Esophagus squamous epithelium (tissue), 5 donors: ENCODE results near the gene CEP162. TPM values are rescaled to one million over a fixed set of nuclear protein-coding genes. Genes with fewer than 3 reads are reported as not detected.
"Not testable (repeated sequence)": the region's sequence is repeated elsewhere in the genome, so short reads cannot be mapped to it uniquely, and the experiment has no call there.

ENCODE experiments used
- DNase-seq: peaks from one replicate; lab custom pipeline; 2025; lab: John Stamatoyannopoulos, UW
- H3K27ac ChIP-seq, 4 donors: fragments of 200-600 bp; sonication (generic); one replicate each; pipeline ENCODE4 v1.5.1; 2016 to 2019; ENCODE audit warnings: mild to moderate bottlenecking in 1 of 4
- H3K27me3 ChIP-seq, 4 donors: fragments of 200-600 bp; sonication (generic); 1 replicate in 3 of 4; 2 replicates in 1 of 4; pipeline versions ENCODE4 v1.5.1 to v1.6.0; 2017 to 2021; ENCODE audit warnings: antibody characterized with exemption in 1 of 4
- H3K36me3 ChIP-seq, 3 donors: fragments of 200-600 bp; sonication (generic); one replicate each; pipeline ENCODE4 v1.5.1; 2016 to 2019
- H3K4me1 ChIP-seq, 3 donors: fragments of 200-600 bp; sonication (generic); one replicate each; pipeline ENCODE4 v1.5.1; 2017 to 2019
- H3K4me3 ChIP-seq, 4 donors: fragments of 200-600 bp; sonication (generic); 1 replicate in 3 of 4; 2 replicates in 1 of 4; pipeline ENCODE4 v1.5.1; 2016 to 2019; ENCODE audit warnings: mild to moderate bottlenecking in 2 of 4, moderate library complexity in 1 of 4
- H3K9me3 ChIP-seq, 3 donors: fragments of 200-600 bp; sonication (generic); one replicate each; pipeline ENCODE4 v1.5.1; 2016 to 2019
- CTCF ChIP-seq, 6 experiments: fragments of 450-650 bp in 4 of 6; fragments of 200-600 bp in 2 of 6; sonication (generic) in 2 of 6; IDR thresholded peaks; one replicate each; pipeline ENCODE4 v1.5.1; 2016 to 2019; ENCODE audit warnings: antibody characterized with exemption in 6 of 6, mild to moderate bottlenecking in 4 of 6, moderate library complexity in 4 of 6
- POLR2A ChIP-seq, 4 donors: fragments of 450-650 bp; IDR thresholded peaks; one replicate each; pipeline ENCODE4 v1.6.1; 2017; ENCODE audit warnings: antibody characterized with exemption in 4 of 4, mild to moderate bottlenecking in 4 of 4, moderate library complexity in 3 of 4
- WGBS, 2 donors: methylation state at CpG; one replicate each; pipeline ENCODE4 v1.1.5; 2018; 5-methylcytosine and 5-hydroxymethylcytosine counted together
- intact Hi-C: fragments of 100-400 bp; cut with DNase I; formaldehyde crosslinking; loops from one replicate; pipeline ENCODE4 v1.15.0; 2022
- total RNA-seq, 4 donors: library from RNA; depleted of rRNA; stranded (reverse); fragments of >200 nt; gene quantifications; one replicate each; pipeline ENCODE4 v1.1.0, GENCODE V29; 2016
- donor health status: DM: yes; HTN: yes; CAD: no.

The CEP162 gene
- total RNA-seq, 4 donors from 2014 or later: 2.9 to 6.4 (median 4.5) TPM

- Histone ChIP-seq H3K36me3 (peaks cover 0 to 37% (median 4%) of the 10 kb centered on the region in 3 donors), H3K27me3 (no peaks in the 10 kb centered on the region), H3K27ac (no peak overlapping the region), H3K4me1 (peaks cover 0 to 9% (median 0%) of the 10 kb centered on the region in 3 donors), H3K4me3 (no peak overlapping the region), H3K9me3 (peaks cover 0 to 9% (median 0%) of the 10 kb centered on the region in 3 donors)
- TF ChIP-seq POLR2A (IDR thresholded peaks at IDR 0.05): no peak
- no peak for TF ChIP-seq CTCF (IDR thresholded peaks at IDR 0.05)
- no peak for DNase-seq
- 87 to 90% methylated on average over 4 of the region's 4 CpGs for WGBS, 2 donors
- intact Hi-C loops: no loop called here
These were observed 90.9 kb downstream of the CEP162 start for GRCh38 chr6:84136364-84137050.

GRCh38 chr6:84135291-84135690 lies 92.2 kb downstream of the CEP162 start:
- H3K27me3 ChIP-seq: no peaks in the 10 kb centered on the region
- H3K4me1 ChIP-seq: peaks cover 0 to 9% (median 0%) of the 10 kb centered on the region in 3 donors
- DNase-seq: no peak
- H3K9me3 ChIP-seq: peaks cover 0 to 9% (median 0%) of the 10 kb centered on the region in 3 donors
- 58 to 63% methylated on average over 4 to 5 of the region's 5 CpGs for WGBS, 2 donors
- no peak overlapping the region for H3K27ac ChIP-seq
- intact Hi-C loops: no loop called here
- H3K4me3 ChIP-seq: no peak overlapping the region
- no peak for TF ChIP-seq POLR2A (IDR thresholded peaks at IDR 0.05)
- TF ChIP-seq CTCF (IDR thresholded peaks at IDR 0.05): no peak
- peaks cover 0 to 30% (median 4%) of the 10 kb centered on the region in 3 donors for H3K36me3 ChIP-seq

- H3K9me3 ChIP-seq, H3K4me3 ChIP-seq, H3K27me3 ChIP-seq, DNase-seq, H3K4me1 ChIP-seq, intact Hi-C loops, H3K27ac ChIP-seq: not testable (repeated sequence)
- WGBS, 2 donors: 92 to 100% methylated on average over 3 to 9 of the region's 9 CpGs
- H3K36me3 ChIP-seq: peaks cover 0 to 25% (median 0%) of the 10 kb centered on the region in 3 donors
These were observed 94.1 kb downstream of the CEP162 start for GRCh38 chr6:84133385-84133784.

GRCh38 chr6:84129588-84129987 lies 97.9 kb downstream of the CEP162 start:
- H3K27me3 ChIP-seq, H3K4me3 ChIP-seq, H3K9me3 ChIP-seq, H3K4me1 ChIP-seq, DNase-seq, intact Hi-C loops, H3K27ac ChIP-seq: not testable (repeated sequence)
- peaks cover 0 to 37% (median 0%) of the 10 kb centered on the region in 3 donors for H3K36me3 ChIP-seq
- 62 to 80% methylated on average over 1 of the region's 1 CpG for WGBS, 2 donors

GRCh38 chr6:84123186-84123585 lies 104.3 kb downstream of the CEP162 start:
- H3K27me3 ChIP-seq: no peaks in the 10 kb centered on the region
- TF ChIP-seq CTCF (IDR thresholded peaks at IDR 0.05) (no peak), POLR2A (IDR thresholded peaks at IDR 0.05) (no peak)
- peaks cover 0 to 28% (median 0%) of the 10 kb centered on the region in 3 donors for H3K36me3 ChIP-seq
- no peaks in the 10 kb centered on the region for H3K4me1 ChIP-seq
- WGBS, 2 donors: 85 to 94% methylated on average over 2 of the region's 2 CpGs
- no peak overlapping the region for H3K27ac ChIP-seq
- H3K4me3 ChIP-seq: no peak overlapping the region
- DNase-seq: no peak
- H3K9me3 ChIP-seq: no peaks in the 10 kb centered on the region
- intact Hi-C loops: no loop called here

- Histone ChIP-seq H3K9me3 (no peaks in the 10 kb centered on the region), H3K27me3 (no peaks in the 10 kb centered on the region), H3K27ac (no peak overlapping the region), H3K4me1 (no peaks in the 10 kb centered on the region), H3K4me3 (no peak overlapping the region), H3K36me3 (peaks cover 0 to 6% (median 0%) of the 10 kb centered on the region in 3 donors)
- no peak for DNase-seq
- no peak for TF ChIP-seq POLR2A (IDR thresholded peaks at IDR 0.05)
- no peak for TF ChIP-seq CTCF (IDR thresholded peaks at IDR 0.05)
- intact Hi-C loops: no loop called here
These were observed 108.2 kb downstream of the CEP162 start for GRCh38 chr6:84119277-84119676.
